ENCODE measurements around the gene YWHAG.

DNA sequence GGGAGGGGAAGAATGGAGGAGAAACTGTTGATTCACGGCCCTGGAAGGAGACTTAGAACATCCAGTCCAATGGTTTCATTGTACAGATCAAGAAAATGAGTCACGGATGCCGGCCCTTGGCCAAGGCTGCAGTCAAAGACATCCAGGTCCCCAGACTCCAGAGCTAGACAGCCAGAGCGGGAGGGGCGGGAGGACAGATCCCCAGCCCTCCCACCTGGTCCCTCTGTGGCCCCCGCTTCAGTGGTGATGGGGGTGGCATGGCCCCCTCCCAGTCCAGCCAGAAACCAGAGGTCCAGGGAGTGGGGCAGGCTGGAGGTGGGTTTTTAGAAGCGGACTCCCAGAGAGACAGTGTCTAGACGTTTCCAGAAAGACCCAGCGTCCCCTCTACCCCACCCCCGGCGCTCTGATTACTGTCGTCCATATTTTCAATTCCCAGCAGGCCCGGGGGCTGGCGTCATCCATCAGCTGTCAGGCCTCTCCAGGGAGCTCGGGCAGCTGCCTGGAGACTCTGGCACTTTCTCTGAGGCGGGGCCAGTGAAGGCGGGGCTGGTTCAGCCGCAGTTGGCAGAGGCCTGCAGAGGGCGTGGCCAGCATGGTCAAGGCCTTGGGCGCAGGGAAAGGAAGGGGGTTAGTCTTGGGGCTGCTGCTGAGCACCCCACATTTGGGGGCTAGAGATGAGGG is 64.3 kb downstream of the YWHAG start:
- TF ChIP-seq, protein P1, sequence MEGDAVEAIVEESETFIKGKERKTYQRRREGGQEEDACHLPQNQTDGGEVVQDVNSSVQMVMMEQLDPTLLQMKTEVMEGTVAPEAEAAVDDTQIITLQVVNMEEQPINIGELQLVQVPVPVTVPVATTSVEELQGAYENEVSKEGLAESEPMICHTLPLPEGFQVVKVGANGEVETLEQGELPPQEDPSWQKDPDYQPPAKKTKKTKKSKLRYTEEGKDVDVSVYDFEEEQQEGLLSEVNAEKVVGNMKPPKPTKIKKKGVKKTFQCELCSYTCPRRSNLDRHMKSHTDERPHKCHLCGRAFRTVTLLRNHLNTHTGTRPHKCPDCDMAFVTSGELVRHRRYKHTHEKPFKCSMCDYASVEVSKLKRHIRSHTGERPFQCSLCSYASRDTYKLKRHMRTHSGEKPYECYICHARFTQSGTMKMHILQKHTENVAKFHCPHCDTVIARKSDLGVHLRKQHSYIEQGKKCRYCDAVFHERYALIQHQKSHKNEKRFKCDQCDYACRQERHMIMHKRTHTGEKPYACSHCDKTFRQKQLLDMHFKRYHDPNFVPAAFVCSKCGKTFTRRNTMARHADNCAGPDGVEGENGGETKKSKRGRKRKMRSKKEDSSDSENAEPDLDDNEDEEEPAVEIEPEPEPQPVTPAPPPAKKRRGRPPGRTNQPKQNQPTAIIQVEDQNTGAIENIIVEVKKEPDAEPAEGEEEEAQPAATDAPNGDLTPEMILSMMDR (IDR thresholded peaks at IDR 0.05; ENCODE audit: low read length), result no peak
- TF ChIP-seq EZH2 (IDR thresholded peaks at IDR 0.05; ENCODE audit: borderline replicate concordance, low read length), result no peak
